GM21723 (cell line): ENCODE data around the gene NSUN4.

ENCODE experiments used
- ATAC-seq: cut with Tn5 transposase; IDR thresholded peaks from one replicate; pipeline ENCODE4 v1.9.1; 2021; ENCODE audit warnings: mild to moderate bottlenecking, moderate library complexity; ENCODE audit not compliant: unreplicated experiment

The NSUN4 gene

GRCh38 chr1:46404482-46405196 is 64.0 kb downstream of the NSUN4 start:
- no peak for ATAC-seq

- no peak for ATAC-seq
These were observed 64.6 kb downstream of the NSUN4 start for GRCh38 chr1:46405197-46405555.

- no peak for ATAC-seq
These were observed 65.1 kb downstream of the NSUN4 start for GRCh38 chr1:46405724-46406123.

- ATAC-seq = no peak
These were observed 66.4 kb downstream of the NSUN4 start for GRCh38 chr1:46406881-46407608.

- no peak for ATAC-seq
These were observed 67.0 kb downstream of the NSUN4 start for GRCh38 chr1:46407636-46408035.

GRCh38 chr1:46408356-46409062 is 67.9 kb downstream of the NSUN4 start:
- ATAC-seq = no peak

GRCh38 chr1:46409063-46409372 is 68.4 kb downstream of the NSUN4 start:
- no peak for ATAC-seq

GRCh38 chr1:46410156-46411009 is 69.8 kb downstream of the NSUN4 start:
- no peak for ATAC-seq

- no peak for ATAC-seq
These were observed 70.4 kb downstream of the NSUN4 start for GRCh38 chr1:46411010-46411405.
